Measurements from ENCODE around the gene NASP.
"Not testable (repeated sequence)": the region's sequence is repeated elsewhere in the genome, so short reads cannot be mapped to it uniquely, and the experiment has no call there.

Gene NASP

DNA sequence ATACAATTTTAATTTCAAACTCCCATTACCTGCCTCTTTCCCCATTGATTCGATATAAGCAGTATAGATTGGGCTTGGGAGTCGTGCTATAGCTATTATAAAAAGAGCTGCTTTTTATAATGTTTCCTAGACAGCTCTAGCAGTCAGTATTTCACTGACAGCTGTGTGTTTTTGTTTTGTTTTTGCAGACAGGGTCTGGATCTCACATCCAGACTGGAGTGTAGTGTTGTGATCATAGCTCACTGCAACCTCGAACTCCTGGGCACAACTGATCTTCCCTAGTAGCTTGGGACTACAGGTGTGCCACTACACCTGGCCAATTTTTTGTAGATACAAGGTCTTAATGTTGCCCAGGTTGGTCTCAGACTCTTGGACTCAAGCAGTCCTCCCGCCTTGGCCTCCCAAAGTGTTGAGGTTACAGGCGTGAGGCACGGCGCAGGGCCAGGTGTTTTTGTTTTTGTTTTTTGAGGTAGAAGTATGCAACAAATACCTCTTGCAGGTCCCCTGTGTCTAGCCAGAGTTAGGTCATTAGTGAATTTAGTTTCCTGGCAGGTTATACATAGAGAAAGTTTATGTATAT is 1.7 kb downstream of the NASP start:
- TF ChIP-seq POLR2A (IDR thresholded peaks at IDR 0.05; ENCODE audit: low read depth, low read length), result no peak
- no peak for FAIRE-seq
- DNase-seq (ENCODE audit: insufficient read length, low spot score), result no peak

DNA sequence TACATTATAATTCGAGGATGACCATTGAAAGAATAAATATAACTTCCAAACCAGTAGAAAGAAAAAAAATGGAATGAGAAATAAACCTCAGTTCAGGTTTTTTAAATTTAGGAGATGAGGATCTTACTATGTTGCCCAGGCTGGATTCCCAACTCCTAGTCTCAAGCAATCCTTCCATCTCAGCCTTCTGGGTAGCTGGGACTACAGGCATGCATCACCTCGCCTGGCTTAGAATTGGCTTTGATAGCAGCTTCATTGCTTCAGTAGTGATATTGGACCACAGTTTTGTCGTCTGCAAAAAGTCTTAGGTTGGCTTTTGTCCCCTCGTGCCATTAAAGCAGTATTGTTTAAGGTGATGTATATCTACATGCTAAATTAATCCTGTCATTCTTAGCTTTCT is 2.9 kb downstream of the NASP start:
- no peak for DNase-seq (ENCODE audit: insufficient read length, low spot score)
- no peak for TF ChIP-seq POLR2A (IDR thresholded peaks at IDR 0.05; ENCODE audit: low read depth, low read length)
- FAIRE-seq, result no peak

DNA sequence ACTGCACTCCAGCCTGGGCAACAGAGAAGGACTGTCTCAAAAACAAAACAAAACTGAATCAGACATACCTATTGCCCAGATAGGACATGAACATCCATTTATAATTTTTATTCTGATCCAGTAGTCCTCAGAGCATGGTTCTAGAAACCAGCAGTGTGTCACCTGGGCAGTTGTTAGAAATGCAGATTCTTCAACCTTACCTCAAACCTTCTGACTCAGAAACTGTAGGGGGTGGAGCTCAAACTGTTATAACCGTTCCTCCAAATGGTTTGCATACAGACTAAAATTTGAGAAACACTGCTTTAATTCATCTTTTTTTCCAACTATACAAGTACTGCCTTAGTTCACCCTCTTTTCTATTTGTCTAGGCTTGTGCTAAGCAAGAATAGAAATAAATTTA is 6.0 kb downstream of the NASP start:
- no peak for FAIRE-seq
- DNase-seq (ENCODE audit: insufficient read length, low spot score), result no peak
- TF ChIP-seq POLR2A (IDR thresholded peaks at IDR 0.05; ENCODE audit: low read depth, low read length), result no peak

DNA sequence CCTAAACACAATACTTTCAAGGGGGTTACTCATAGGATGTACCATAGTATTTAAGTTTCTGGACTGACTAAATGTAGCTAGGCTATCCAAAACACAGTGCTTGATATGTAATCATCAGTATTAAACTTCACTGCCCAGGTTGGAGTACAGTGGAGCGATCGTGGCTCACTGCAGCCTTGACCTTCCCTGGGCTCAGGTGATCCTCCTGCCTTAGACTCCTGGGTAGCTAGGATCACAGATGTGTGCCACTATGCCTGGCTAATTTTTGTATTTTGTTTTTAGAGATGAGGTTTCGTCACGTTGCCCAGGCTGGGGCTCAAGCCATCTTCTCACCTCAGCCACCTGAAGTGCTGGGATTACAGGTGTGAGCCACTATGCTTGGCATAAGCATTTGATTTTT is 10.6 kb downstream of the NASP start:
- TF ChIP-seq POLR2A (IDR thresholded peaks at IDR 0.05; ENCODE audit: low read depth, low read length), result no peak
- no peak for FAIRE-seq
- DNase-seq (ENCODE audit: insufficient read length, low spot score), result no peak

DNA sequence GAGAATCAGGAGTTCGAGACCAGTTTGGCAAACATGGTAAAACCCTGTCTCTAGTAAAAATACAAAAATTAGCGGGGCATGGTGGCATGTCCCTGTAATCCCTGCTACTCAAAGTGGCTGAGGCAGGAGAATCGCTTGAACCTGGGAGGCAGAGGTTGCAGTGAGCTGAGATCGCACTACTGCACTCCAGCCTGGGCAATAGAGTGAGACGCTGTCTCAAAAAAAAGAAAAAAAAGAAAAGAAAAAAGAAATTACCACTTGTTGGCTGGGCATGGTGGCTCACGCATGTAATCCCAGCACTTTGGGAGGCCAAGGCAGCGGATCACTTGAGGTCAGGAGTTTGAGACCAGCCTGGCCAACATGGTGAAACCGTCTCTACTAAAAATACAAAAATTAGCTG is 12.9 kb downstream of the NASP start:
- not testable (repeated sequence) for DNase-seq (ENCODE audit: insufficient read length, low spot score); FAIRE-seq

DNA sequence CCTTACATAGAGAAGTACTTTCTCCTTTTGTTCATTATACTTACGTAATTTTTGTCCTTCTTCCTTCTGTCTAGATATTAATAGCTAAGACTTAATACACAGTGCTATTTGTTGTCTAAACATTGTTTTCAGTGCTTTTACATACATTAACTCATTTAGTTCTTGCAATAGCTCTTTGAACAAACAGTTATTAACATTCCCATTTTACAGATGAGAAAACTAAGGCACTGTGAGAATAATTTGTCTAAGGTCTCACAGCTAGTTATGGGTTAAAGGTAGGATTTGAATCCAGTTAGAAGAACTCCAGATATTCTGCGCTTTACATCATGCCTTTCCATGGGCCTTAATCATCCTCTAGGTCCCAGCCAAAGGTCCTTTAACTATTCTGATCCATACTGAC is 20.4 kb downstream of the NASP start:
- FAIRE-seq, result no peak
- no peak for TF ChIP-seq POLR2A (IDR thresholded peaks at IDR 0.05; ENCODE audit: low read depth, low read length)
- no peak for DNase-seq (ENCODE audit: insufficient read length, low spot score)

DNA sequence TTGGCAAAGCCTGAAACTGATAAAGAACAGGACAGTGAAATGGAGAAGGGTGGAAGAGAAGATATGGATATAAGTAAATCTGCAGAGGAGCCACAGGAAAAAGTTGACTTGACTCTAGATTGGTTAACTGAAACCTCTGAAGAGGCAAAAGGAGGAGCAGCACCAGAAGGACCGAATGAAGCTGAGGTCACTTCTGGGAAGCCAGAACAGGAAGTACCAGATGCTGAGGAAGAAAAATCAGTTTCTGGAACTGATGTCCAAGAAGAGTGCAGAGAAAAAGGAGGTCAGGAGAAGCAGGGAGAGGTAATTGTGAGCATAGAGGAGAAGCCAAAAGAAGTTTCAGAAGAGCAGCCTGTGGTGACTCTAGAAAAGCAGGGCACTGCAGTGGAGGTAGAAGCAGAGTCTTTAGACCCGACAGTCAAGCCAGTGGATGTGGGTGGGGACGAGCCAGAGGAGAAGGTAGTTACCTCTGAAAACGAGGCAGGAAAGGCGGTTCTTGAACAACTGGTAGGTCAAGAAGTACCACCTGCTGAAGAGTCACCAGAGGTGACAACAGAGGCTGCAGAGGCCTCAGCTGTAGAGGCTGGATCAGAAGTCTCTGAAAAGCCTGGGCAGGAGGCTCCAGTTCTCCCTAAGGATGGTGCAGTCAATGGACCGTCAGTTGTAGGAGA is 23.7 kb downstream of the NASP start:
- FAIRE-seq, result peak; percentile 6

DNA sequence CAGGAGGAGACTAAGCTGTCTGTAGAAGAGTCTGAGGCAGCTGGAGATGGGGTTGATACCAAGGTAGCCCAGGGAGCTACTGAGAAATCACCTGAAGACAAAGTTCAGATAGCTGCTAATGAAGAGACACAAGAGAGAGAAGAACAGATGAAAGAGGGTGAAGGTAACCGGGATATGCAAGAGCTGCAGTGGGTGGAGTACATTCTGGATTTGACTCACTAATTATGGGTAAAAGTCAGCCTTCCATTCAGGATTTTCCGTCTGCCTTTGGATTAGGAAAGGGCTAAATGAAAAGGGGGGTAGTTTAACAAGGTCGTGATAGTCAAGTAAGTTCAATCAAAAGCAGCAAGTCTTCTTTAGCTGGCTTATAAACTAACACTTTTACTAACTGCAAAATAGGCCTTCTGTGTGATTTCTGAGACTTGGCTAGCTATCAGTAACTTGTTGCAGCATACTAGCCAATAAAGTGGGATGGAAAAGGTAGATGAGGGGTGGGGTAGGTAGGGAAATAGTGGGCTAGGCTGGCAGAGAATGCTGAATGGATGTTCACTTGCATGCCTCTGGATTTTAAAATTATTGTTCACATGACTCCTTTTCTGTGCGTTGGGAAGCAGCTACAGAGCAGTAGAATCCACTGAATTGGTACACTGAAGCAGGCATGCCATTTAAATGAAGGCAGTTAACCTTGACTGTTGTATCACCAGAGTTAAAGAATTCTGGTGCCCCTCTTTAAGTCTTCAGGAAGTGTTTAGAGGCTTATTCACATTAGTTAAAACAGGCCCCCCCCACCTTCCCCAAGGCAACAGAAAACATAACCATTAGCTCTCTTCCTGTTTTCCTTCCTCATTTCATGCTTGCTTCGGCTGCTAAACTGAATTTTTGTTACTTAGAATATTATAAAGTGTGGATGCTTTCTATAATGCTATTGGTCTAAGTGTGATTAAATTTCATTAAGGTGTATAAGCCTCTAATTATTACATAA is 24.6 kb downstream of the NASP start:
- no peak for DNase-seq (ENCODE audit: insufficient read length, low spot score)

More for the DNA sequence above, 23.7 kb downstream of the NASP start:
- DNase-seq (ENCODE audit: insufficient read length, low spot score), result no peak
- no peak for TF ChIP-seq POLR2A (IDR thresholded peaks at IDR 0.05; ENCODE audit: low read depth, low read length)

DNA sequence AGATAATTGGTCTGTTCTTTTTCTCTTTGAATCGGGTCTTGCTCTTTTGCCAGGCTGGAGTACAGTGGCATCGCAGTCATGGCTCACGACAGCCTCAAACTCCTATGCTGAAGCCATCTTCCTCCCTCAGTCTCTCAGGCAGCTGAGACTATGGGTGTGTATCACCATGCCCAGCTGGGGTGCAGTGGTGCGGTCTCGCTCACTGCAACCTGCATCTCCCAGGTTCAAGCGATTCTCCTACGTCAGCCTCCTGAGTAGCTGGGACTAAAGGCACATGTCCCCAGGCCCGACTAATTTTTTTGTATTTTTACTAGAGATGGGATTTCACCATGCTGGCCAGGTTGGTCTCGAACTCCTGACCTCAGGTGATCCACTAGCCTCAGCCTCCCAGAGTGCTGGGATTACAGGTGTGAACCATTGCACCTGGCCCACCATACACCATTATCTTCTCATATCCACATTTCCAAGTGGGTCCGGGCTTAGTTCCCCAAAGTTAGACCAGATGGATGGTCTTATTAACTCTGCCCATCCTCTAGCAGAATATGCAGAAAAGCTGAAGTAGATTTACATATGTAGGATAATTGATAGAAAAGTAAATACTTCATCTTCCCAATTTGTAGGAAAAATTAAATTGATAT is 26.9 kb downstream of the NASP start:
- no peak for TF ChIP-seq POLR2A (IDR thresholded peaks at IDR 0.05; ENCODE audit: low read depth, low read length)
- FAIRE-seq (no peak), DNase-seq (ENCODE audit: insufficient read length, low spot score) (no peak)

More for the DNA sequence above, 24.6 kb downstream of the NASP start:
- no peak for FAIRE-seq
- no peak for TF ChIP-seq POLR2A (IDR thresholded peaks at IDR 0.05; ENCODE audit: low read depth, low read length)

DNA sequence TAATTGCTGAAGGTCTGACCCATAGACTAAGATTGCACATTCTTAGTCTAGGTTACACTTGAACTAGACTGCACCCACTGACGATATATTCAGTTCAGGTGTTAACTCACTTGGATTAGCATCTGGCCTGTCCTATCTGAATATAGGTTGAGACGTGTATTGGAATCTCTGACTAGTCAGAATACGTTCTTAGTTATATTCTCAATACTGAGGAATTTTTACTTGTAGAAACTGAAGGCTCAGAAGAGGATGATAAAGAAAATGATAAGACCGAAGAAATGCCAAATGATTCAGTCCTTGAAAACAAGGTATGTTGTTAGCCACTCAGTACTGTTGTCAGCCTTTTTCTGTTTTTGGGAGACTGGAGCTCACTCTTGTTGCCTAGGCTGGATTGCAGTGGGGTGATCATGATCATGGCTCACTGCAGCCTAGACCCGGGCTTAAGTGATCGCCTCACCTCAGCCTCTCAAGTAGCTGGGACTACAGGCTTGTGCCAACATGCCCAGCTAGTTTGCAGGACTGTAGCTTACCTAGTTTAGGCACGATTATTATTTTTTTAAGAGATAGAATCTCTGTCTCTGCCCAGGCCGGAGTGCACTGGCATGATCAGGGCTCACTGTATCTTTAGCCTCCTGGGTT is 29.2 kb downstream of the NASP start:
- no peak for DNase-seq (ENCODE audit: insufficient read length, low spot score)
- FAIRE-seq, result no peak
- TF ChIP-seq POLR2A (IDR thresholded peaks at IDR 0.05; ENCODE audit: low read depth, low read length), result no peak

DNA sequence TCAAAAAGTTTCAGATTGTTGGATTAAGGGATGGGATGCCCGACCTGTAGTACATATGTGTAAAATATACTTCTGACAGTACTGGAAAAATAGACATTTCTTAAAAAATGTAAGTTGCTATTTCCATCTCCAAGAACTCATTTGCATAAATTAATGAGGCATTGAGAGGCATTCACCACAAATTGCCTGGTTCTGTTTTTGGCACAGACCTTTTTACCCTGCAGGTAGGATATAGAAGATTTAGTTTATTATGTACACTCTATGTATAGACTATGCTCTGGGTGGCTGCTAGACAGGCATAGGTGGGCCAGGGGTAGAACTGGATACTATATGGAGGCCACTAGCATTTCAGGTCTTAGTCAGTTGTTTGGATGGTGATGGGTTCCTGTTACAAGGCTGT is 32.0 kb downstream of the NASP start:
- DNase-seq (ENCODE audit: insufficient read length, low spot score) (no peak), FAIRE-seq (no peak)
- no peak for TF ChIP-seq POLR2A (IDR thresholded peaks at IDR 0.05; ENCODE audit: low read depth, low read length)

DNA sequence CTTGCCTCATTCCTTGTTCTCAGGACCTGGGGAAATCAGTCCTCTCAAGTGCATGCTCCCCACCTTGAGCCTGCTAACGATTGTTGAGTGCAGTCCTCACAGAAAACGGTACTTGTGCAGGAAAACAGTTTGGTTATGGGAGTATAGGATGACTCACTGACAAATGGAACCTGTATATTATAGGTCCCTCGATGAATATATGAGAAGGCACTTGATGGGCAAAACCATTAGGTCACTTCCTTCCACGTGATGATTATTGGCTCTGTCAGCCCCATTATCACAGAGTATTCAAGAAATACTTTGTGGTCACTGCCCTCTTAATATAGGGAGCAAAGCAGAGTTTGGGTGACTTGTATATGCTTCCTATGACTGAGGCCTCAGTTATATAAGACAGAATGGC is 33.8 kb downstream of the NASP start:
- no peak for FAIRE-seq
- DNase-seq (ENCODE audit: insufficient read length, low spot score), result peak; percentile 33
- no peak for TF ChIP-seq POLR2A (IDR thresholded peaks at IDR 0.05; ENCODE audit: low read depth, low read length)

DNA sequence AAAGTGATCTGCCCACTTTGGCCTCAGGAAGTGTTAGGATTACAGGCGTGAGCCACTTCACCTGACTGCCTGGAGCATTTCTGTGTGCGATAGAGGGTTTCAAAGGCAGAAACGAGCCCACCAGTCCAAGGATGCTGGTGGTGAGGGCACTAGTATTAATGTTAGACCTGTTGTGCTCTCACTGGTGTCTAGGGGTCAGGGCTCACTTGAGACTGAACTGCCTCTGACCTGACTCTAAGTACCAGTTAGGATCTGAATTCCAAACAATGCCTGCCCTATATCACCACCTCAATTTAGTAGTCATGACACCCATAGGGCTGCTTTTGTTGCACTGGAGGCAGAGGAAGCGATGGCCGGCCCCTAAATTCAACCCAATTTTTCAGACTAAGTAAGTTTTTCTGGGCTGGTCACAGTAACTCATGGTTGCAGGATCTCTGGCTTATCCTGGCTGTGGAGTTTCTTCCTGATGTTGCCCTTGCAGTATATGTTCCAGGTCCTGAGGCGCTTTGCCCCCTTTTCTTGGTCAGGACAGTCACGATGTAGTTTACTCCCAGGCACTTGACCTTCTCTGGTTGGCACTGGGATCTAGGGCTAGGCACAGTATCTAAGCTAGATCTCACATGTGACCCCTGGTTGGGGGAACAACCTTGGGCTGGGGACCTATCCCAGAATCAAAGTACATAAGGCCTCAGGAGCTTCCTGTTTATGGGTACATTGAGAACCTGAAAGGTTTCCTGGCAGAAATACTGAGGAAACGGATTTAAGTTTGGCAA is 35.5 kb downstream of the NASP start:
- no peak for TF ChIP-seq POLR2A (IDR thresholded peaks at IDR 0.05; ENCODE audit: low read depth, low read length)
- DNase-seq (ENCODE audit: insufficient read length, low spot score), result no peak
- no peak for FAIRE-seq
